Measurements from ENCODE around the gene KRT14.
A peak's percentile ranks its signal among the peaks of the same experiment; 100 is the strongest.
"Not testable (repeated sequence)": the region's sequence is repeated elsewhere in the genome, so short reads cannot be mapped to it uniquely, and the experiment has no call there.

KRT14 gene

GRCh38 chr17:41618341-41619035, 31.8 kb upstream of the KRT14 start:
- Histone ChIP-seq H2BK12ac (ENCODE audit: low read length) (peak overlapping the region; percentile 3), H3K4me3 (ENCODE audit: low read length in 2 of 2) (no peak overlapping the region), H3K9ac (ENCODE audit: low read depth, low read length, poor library complexity) (no peak overlapping the region), H2AFZ (ENCODE audit: low read length) (no peak overlapping the region), H4K8ac (ENCODE audit: low read depth, low read length) (peak overlapping the region; percentile 17), H2AK5ac (ENCODE audit: low read depth, low read length) (no peak overlapping the region), H3K14ac (ENCODE audit: low read length) (no peak overlapping the region), H3K4me2 (ENCODE audit: insufficient read depth, low read length, poor library complexity, severe bottlenecking) (no peak overlapping the region), H3K27me3 (ENCODE audit: control insufficient read depth in 3 of 3, insufficient read depth in 3 of 3, low read depth in 1 of 3, low read length in 3 of 3) (peaks cover 0 to 4% (median 0%) of the 10 kb centered on the region in 3 experiments), H3K36me3 (replicated peaks in 1 of 2; ENCODE audit: control insufficient read depth in 2 of 2, insufficient read depth in 2 of 2, low read length in 2 of 2) (no peaks in the 10 kb centered on the region), H3K23ac (ENCODE audit: low read depth, low read length, poor library complexity) (no peak overlapping the region), H3K18ac (ENCODE audit: low read length) (peak overlapping the region; percentile 90), H3K9me3 (replicated peaks in 1 of 2; ENCODE audit: control insufficient read depth in 2 of 2, insufficient read depth in 1 of 2, low read depth in 1 of 2, low read length in 2 of 2) (no peaks in the 10 kb centered on the region), H3K4me1 (ENCODE audit: control insufficient read depth in 2 of 2, insufficient read depth in 1 of 2, low read depth in 1 of 2, low read length in 2 of 2) (peaks cover 0 to 14% of the 10 kb centered on the region in 2 donors), H4K91ac (ENCODE audit: low read depth, low read length, poor library complexity) (no peak overlapping the region), H3K79me1 (ENCODE audit: low read depth, low read length) (no peaks in the 10 kb centered on the region), H3K4ac (ENCODE audit: low read length) (no peak overlapping the region), H2BK120ac (ENCODE audit: low read depth, low read length) (no peak overlapping the region), H3K27ac (replicated peaks; ENCODE audit: low read length) (no peak overlapping the region), H2BK5ac (ENCODE audit: low read length) (peak overlapping the region; percentile 44), H2BK15ac (ENCODE audit: low read length) (peak overlapping the region; percentile 40)
- no peak for DNase-seq (ENCODE audit: low spot score)
- WGBS, 2 donors (ENCODE audit: extremely low coverage in 2 of 2, insufficient read length in 2 of 2, insufficient replicate concordance in 1 of 2) = no CpG with 5 or more reads among the region's 13 CpGs

- Histone ChIP-seq H3K4ac (ENCODE audit: low read length) (no peak overlapping the region), H3K4me3 (ENCODE audit: low read length in 2 of 2) (no peak overlapping the region), H3K36me3 (replicated peaks in 1 of 2; ENCODE audit: control insufficient read depth in 2 of 2, insufficient read depth in 2 of 2, low read length in 2 of 2) (no peaks in the 10 kb centered on the region), H2BK12ac (ENCODE audit: low read length) (peak overlapping the region; percentile 41), H3K27me3 (ENCODE audit: control insufficient read depth in 3 of 3, insufficient read depth in 3 of 3, low read depth in 1 of 3, low read length in 3 of 3) (peaks cover 0 to 2% (median 0%) of the 10 kb centered on the region in 3 experiments), H3K14ac (ENCODE audit: low read length) (peak overlapping the region; percentile 4), H3K23ac (ENCODE audit: low read depth, low read length, poor library complexity) (no peak overlapping the region), H2AFZ (ENCODE audit: low read length) (no peak overlapping the region), H3K18ac (ENCODE audit: low read length) (peak overlapping the region; percentile 44), H3K27ac (replicated peaks; ENCODE audit: low read length) (no peak overlapping the region), H2BK120ac (ENCODE audit: low read depth, low read length) (no peak overlapping the region), H4K8ac (ENCODE audit: low read depth, low read length) (peak overlapping the region; percentile 1), H3K9me3 (replicated peaks in 1 of 2; ENCODE audit: control insufficient read depth in 2 of 2, insufficient read depth in 1 of 2, low read depth in 1 of 2, low read length in 2 of 2) (no peaks in the 10 kb centered on the region), H2BK5ac (ENCODE audit: low read length) (peak overlapping the region; percentile 44), H3K79me1 (ENCODE audit: low read depth, low read length) (no peaks in the 10 kb centered on the region), H3K4me1 (ENCODE audit: control insufficient read depth in 2 of 2, insufficient read depth in 1 of 2, low read depth in 1 of 2, low read length in 2 of 2) (peaks cover 0 to 11% of the 10 kb centered on the region in 2 donors), H3K4me2 (ENCODE audit: insufficient read depth, low read length, poor library complexity, severe bottlenecking) (no peak overlapping the region), H3K9ac (ENCODE audit: low read depth, low read length, poor library complexity) (peak overlapping the region; percentile 60), H2BK15ac (ENCODE audit: low read length) (peak overlapping the region; percentile 40), H2AK5ac (ENCODE audit: low read depth, low read length) (peak overlapping the region; percentile 100), H4K91ac (ENCODE audit: low read depth, low read length, poor library complexity) (no peak overlapping the region)
- WGBS, 2 donors (ENCODE audit: extremely low coverage in 2 of 2, insufficient read length in 2 of 2, insufficient replicate concordance in 1 of 2) = no CpG with 5 or more reads among the region's 11 CpGs
- no peak for DNase-seq (ENCODE audit: low spot score)
Observed at GRCh38 chr17:41617698-41618097, 31.0 kb upstream of the KRT14 start.

GRCh38 chr17:41617136-41617535, 30.4 kb upstream of the KRT14 start:
- H4K8ac ChIP-seq (ENCODE audit: low read depth, low read length) = peak overlapping the region; percentile 93
- WGBS, 2 donors (ENCODE audit: extremely low coverage in 2 of 2, insufficient read length in 2 of 2, insufficient replicate concordance in 1 of 2) = no CpG with 5 or more reads among the region's 3 CpGs

GRCh38 chr17:41616486-41616885, 29.8 kb upstream of the KRT14 start:
- H3K9me3 ChIP-seq (replicated peaks in 1 of 2; ENCODE audit: control insufficient read depth in 2 of 2, insufficient read depth in 1 of 2, low read depth in 1 of 2, low read length in 2 of 2); H3K4ac ChIP-seq (ENCODE audit: low read length); H3K4me2 ChIP-seq (ENCODE audit: insufficient read depth, low read length, poor library complexity, severe bottlenecking); H3K79me1 ChIP-seq (ENCODE audit: low read depth, low read length); H2AFZ ChIP-seq (ENCODE audit: low read length); H3K36me3 ChIP-seq (replicated peaks in 1 of 2; ENCODE audit: control insufficient read depth in 2 of 2, insufficient read depth in 2 of 2, low read length in 2 of 2); DNase-seq (ENCODE audit: low spot score); H3K27ac ChIP-seq (replicated peaks; ENCODE audit: low read length); H3K14ac ChIP-seq (ENCODE audit: low read length); H3K4me3 ChIP-seq (ENCODE audit: low read length in 2 of 2); H2BK5ac ChIP-seq (ENCODE audit: low read length); H3K27me3 ChIP-seq (ENCODE audit: control insufficient read depth in 3 of 3, insufficient read depth in 3 of 3, low read depth in 1 of 3, low read length in 3 of 3); H3K9ac ChIP-seq (ENCODE audit: low read depth, low read length, poor library complexity); H3K23ac ChIP-seq (ENCODE audit: low read depth, low read length, poor library complexity): not testable (repeated sequence)
- peak overlapping the region; percentile 40 for H2BK15ac ChIP-seq (ENCODE audit: low read length)
- H3K18ac ChIP-seq (ENCODE audit: low read length) = peak overlapping the region; percentile 83
- peak overlapping the region; percentile 46 for H2BK12ac ChIP-seq (ENCODE audit: low read length)
- peak overlapping the region; percentile 93 for H4K8ac ChIP-seq (ENCODE audit: low read depth, low read length)
- no CpG with 5 or more reads among the region's 4 CpGs for WGBS, 2 donors (ENCODE audit: extremely low coverage in 2 of 2, insufficient read length in 2 of 2, insufficient replicate concordance in 1 of 2)
- H2BK120ac ChIP-seq (ENCODE audit: low read depth, low read length) = peak overlapping the region; percentile 10
- H4K91ac ChIP-seq (ENCODE audit: low read depth, low read length, poor library complexity) = peak overlapping the region; percentile 97
- H2AK5ac ChIP-seq (ENCODE audit: low read depth, low read length) = peak overlapping the region; percentile 100
- peaks cover 0 to 11% of the 10 kb centered on the region in 2 donors for H3K4me1 ChIP-seq (ENCODE audit: control insufficient read depth in 2 of 2, insufficient read depth in 1 of 2, low read depth in 1 of 2, low read length in 2 of 2)

More at GRCh38 chr17:41617136-41617535, 30.4 kb upstream of the KRT14 start:
- Histone ChIP-seq H2BK120ac (ENCODE audit: low read depth, low read length) (peak overlapping the region; percentile 10), H3K23ac (ENCODE audit: low read depth, low read length, poor library complexity) (no peak overlapping the region), H3K9ac (ENCODE audit: low read depth, low read length, poor library complexity) (peak overlapping the region; percentile 81), H2AFZ (ENCODE audit: low read length) (no peak overlapping the region), H3K36me3 (replicated peaks in 1 of 2; ENCODE audit: control insufficient read depth in 2 of 2, insufficient read depth in 2 of 2, low read length in 2 of 2) (no peaks in the 10 kb centered on the region), H2BK12ac (ENCODE audit: low read length) (peak overlapping the region; percentile 49), H3K27ac (replicated peaks; ENCODE audit: low read length) (no peak overlapping the region), H3K9me3 (replicated peaks in 1 of 2; ENCODE audit: control insufficient read depth in 2 of 2, insufficient read depth in 1 of 2, low read depth in 1 of 2, low read length in 2 of 2) (no peaks in the 10 kb centered on the region), H2AK5ac (ENCODE audit: low read depth, low read length) (peak overlapping the region; percentile 100), H3K18ac (ENCODE audit: low read length) (peak overlapping the region; percentile 83), H3K79me1 (ENCODE audit: low read depth, low read length) (no peaks in the 10 kb centered on the region), H3K4ac (ENCODE audit: low read length) (no peak overlapping the region), H4K91ac (ENCODE audit: low read depth, low read length, poor library complexity) (peak overlapping the region; percentile 97), H2BK15ac (ENCODE audit: low read length) (peak overlapping the region; percentile 40), H2BK5ac (ENCODE audit: low read length) (peak overlapping the region; percentile 44), H3K4me2 (ENCODE audit: insufficient read depth, low read length, poor library complexity, severe bottlenecking) (no peak overlapping the region), H3K27me3 (ENCODE audit: control insufficient read depth in 3 of 3, insufficient read depth in 3 of 3, low read depth in 1 of 3, low read length in 3 of 3) (no peaks in the 10 kb centered on the region), H3K4me3 (ENCODE audit: low read length in 2 of 2) (no peak overlapping the region), H3K4me1 (ENCODE audit: control insufficient read depth in 2 of 2, insufficient read depth in 1 of 2, low read depth in 1 of 2, low read length in 2 of 2) (peaks cover 0 to 11% of the 10 kb centered on the region in 2 donors), H3K14ac (ENCODE audit: low read length) (no peak overlapping the region)
- DNase-seq (ENCODE audit: low spot score) = no peak

Measured in neuronal stem cell (in vitro differentiated cells).